Measurements from ENCODE around the gene UNC13C. TPM values are rescaled to one million over a fixed set of nuclear protein-coding genes. Genes with fewer than 3 reads are reported as not detected.

The UNC13C gene
- total and polyA plus RNA-seq, 10 of the 15 experiments (the other 5 are each of a cell fraction or from before 2014, with no cell fraction given): 9.9 to 81.3 (median 25.0) TPM

- CTCF ChIA-PET: interaction anchor here (1.4 to 1.9 kb wide), 2 partner anchors 132 to 473 kb away, joined by 4 read pairs; no protein-coding TSS in a partner anchor
- POLR2A ChIA-PET: interaction anchor here (0.6 kb wide), 1 partner anchor 29 kb away, joined by 3 read pairs; no protein-coding TSS in a partner anchor
- in situ Hi-C loops (cut with MboI) (no loop called here), intact Hi-C loops (cut with micrococcal nuclease; ENCODE audit: unreplicated experiment) (no loop called here)
- Histone ChIP-seq H3K4me3 (no peak overlapping the region), H4K20me1 (ENCODE audit: control insufficient read depth, insufficient read depth) (no peaks in the 10 kb centered on the region), H3K79me2 (ENCODE audit: control insufficient read depth, insufficient read depth, low read length) (no peaks in the 10 kb centered on the region), H3K9ac (ENCODE audit: control insufficient read depth, insufficient read depth, low read length) (no peak overlapping the region), H3K27me3 (replicated peaks in 1 of 2; ENCODE audit: control insufficient read depth in 2 of 2, insufficient read depth in 2 of 2, low read length in 1 of 2) (no peaks in the 10 kb centered on the region), H3K36me3 (ENCODE audit: control insufficient read depth in 2 of 2, insufficient read depth in 2 of 2, low read length in 1 of 2) (no peaks in the 10 kb centered on the region), H2AFZ (ENCODE audit: control insufficient read depth, low read depth, low read length) (no peak overlapping the region), H3K4me2 (ENCODE audit: control insufficient read depth, insufficient read depth) (no peak overlapping the region), H3K4me1 (ENCODE audit: control insufficient read depth, insufficient read depth, low read length) (no peaks in the 10 kb centered on the region), H3K9me3 (replicated peaks; ENCODE audit: control insufficient read depth, insufficient read depth, low read length) (no peaks in the 10 kb centered on the region), H3K27ac (ENCODE audit: control insufficient read depth, insufficient read depth) (no peak overlapping the region)
- no peak for ATAC-seq
- BruUV-seq (replicated peaks): no TSS peak
- RAD21 ChIA-PET (ENCODE audit: unreplicated experiment): interaction anchor here (1.2 to 1.4 kb wide), 3 partner anchors 10 to 199 kb away, joined by 3 to 7 read pairs (median 5); no protein-coding TSS in a partner anchor
- no peak for DNase-seq (ENCODE audit: low read depth, low spot score)
- no peak for FAIRE-seq
- SMC1A ChIA-PET (ENCODE audit: uncharacterized antibody, unreplicated experiment): interaction anchor here (1.6 to 2.9 kb wide), 7 partner anchors 9 to 41 kb away, joined by 3 to 11 read pairs (median 8); no protein-coding TSS in a partner anchor
- WGBS (ENCODE audit: insufficient coverage, insufficient replicate concordance, low lambda C conversion rate, missing lambda C conversion rate): 17% methylated on average over 2 of the region's 2 CpGs
- TF ChIP-seq ZNF687 (IDR thresholded peaks at IDR 0.05) (no peak), NR2F1 (conservative IDR thresholded peaks at IDR 0.05) (no peak), TBL1XR1 (IDR thresholded peaks at IDR 0.05; ENCODE audit: low read depth, low read length) (no peak), KLF5 (IDR thresholded peaks at IDR 0.05; ENCODE audit: partially characterized antibody) (no peak), ZNF207 (IDR thresholded peaks at IDR 0.05; ENCODE audit: borderline replicate concordance) (no peak), E4F1 (IDR thresholded peaks at IDR 0.05; ENCODE audit: borderline replicate concordance, partially characterized antibody) (no peak), POLR2A (IDR thresholded peaks at IDR 0.05; ENCODE audit: low read depth, low read length) (no peak), BRCA1 (IDR thresholded peaks at IDR 0.05; ENCODE audit: low read depth, low read length) (no peak), IRF4 (IDR thresholded peaks at IDR 0.05; ENCODE audit: low read depth, low read length) (no peak), HDAC2 (IDR thresholded peaks at IDR 0.05) (no peak), NFYB (IDR thresholded peaks at IDR 0.05; ENCODE audit: insufficient read depth, low read depth, low read length) (no peak), STAT1 (conservative IDR thresholded peaks at IDR 0.05) (no peak), CUX1 (IDR thresholded peaks at IDR 0.05; ENCODE audit: insufficient replicate concordance, low read depth, low read length) (no peak), MEF2B (IDR thresholded peaks at IDR 0.05; ENCODE audit: partially characterized antibody, poor library complexity, severe bottlenecking) (no peak)
These were observed 130.8 kb downstream of the UNC13C start for GRCh38 chr15:54109014-54109413.

All from GM12878 (cell line).